ENCODE data around the gene FAM9C.
"Not testable (repeated sequence)": the region's sequence is repeated elsewhere in the genome, so short reads cannot be mapped to it uniquely, and the experiment has no call there.

Gene FAM9C

GRCh38 chrX:13076176-13076961 lies 31.9 kb upstream of the FAM9C start:
- no peak for DNase-seq (ENCODE audit: low read depth)

GRCh38 chrX:13074297-13075262 lies 30.2 kb upstream of the FAM9C start:
- DNase-seq (ENCODE audit: low read depth) = no peak

- DNase-seq (ENCODE audit: low read depth) = no peak
These were observed 25.5 kb upstream of the FAM9C start for GRCh38 chrX:13069771-13070416.

GRCh38 chrX:13068651-13069050 lies 24.2 kb upstream of the FAM9C start:
- DNase-seq (ENCODE audit: low read depth) = no peak

GRCh38 chrX:13067773-13068172 lies 23.4 kb upstream of the FAM9C start:
- no peak for DNase-seq (ENCODE audit: low read depth)

GRCh38 chrX:13066391-13066790 lies 22.0 kb upstream of the FAM9C start:
- DNase-seq (ENCODE audit: low read depth) = no peak

GRCh38 chrX:13064599-13065143 lies 20.3 kb upstream of the FAM9C start:
- no peak for DNase-seq (ENCODE audit: low read depth)

- not testable (repeated sequence) for DNase-seq (ENCODE audit: low read depth)
These were observed 18.7 kb upstream of the FAM9C start for GRCh38 chrX:13063124-13063523.

GRCh38 chrX:13062331-13062730 lies 17.9 kb upstream of the FAM9C start:
- DNase-seq (ENCODE audit: low read depth) = not testable (repeated sequence)

GRCh38 chrX:13061215-13061708 lies 16.8 kb upstream of the FAM9C start:
- DNase-seq (ENCODE audit: low read depth) = not testable (repeated sequence)

- no peak for DNase-seq (ENCODE audit: low read depth)
These were observed 15.4 kb upstream of the FAM9C start for GRCh38 chrX:13059637-13060499.

- DNase-seq (ENCODE audit: low read depth) = no peak
These were observed 11.1 kb upstream of the FAM9C start for GRCh38 chrX:13055486-13055885.

GRCh38 chrX:13053171-13053570 lies 8.8 kb upstream of the FAM9C start:
- DNase-seq (ENCODE audit: low read depth) = no peak

- no peak for DNase-seq (ENCODE audit: low read depth)
These were observed 7.2 kb upstream of the FAM9C start for GRCh38 chrX:13051529-13052172.

- DNase-seq (ENCODE audit: low read depth) = no peak
These were observed 6.7 kb upstream of the FAM9C start for GRCh38 chrX:13051167-13051528.

- no peak for DNase-seq (ENCODE audit: low read depth)
These were observed 5.7 kb upstream of the FAM9C start for GRCh38 chrX:13050151-13050550.

GRCh38 chrX:13048280-13048679 lies 3.9 kb upstream of the FAM9C start:
- no peak for DNase-seq (ENCODE audit: low read depth)

GRCh38 chrX:13047759-13048158 lies 3.3 kb upstream of the FAM9C start:
- no peak for DNase-seq (ENCODE audit: low read depth)

- DNase-seq (ENCODE audit: low read depth) = no peak
These were observed 1.9 kb upstream of the FAM9C start for GRCh38 chrX:13046141-13046855.

GRCh38 chrX:13043938-13044337 lies 482 bp downstream of the FAM9C start:
- DNase-seq (ENCODE audit: low read depth) = no peak

All from stimulated activated CD8-positive, alpha-beta memory T cell treated with anti-CD3 and anti-CD28 coated beads, Interleukin-4, amount 100 ng/mL, for 24 hours (primary cell).